CD4-positive, alpha-beta T cell treated with Interleukin-12 subunit alpha and Interleukin-12 subunit beta, for 1 hour (primary cell): ENCODE measurements around the gene HAP1.
"Not testable (repeated sequence)": the region's sequence is repeated elsewhere in the genome, so short reads cannot be mapped to it uniquely, and the experiment has no call there.

Experiments
- DNase-seq: peaks from one replicate; pipeline ENCODE4 v3.0.0-alpha.2; 2020

HAP1 gene

DNA sequence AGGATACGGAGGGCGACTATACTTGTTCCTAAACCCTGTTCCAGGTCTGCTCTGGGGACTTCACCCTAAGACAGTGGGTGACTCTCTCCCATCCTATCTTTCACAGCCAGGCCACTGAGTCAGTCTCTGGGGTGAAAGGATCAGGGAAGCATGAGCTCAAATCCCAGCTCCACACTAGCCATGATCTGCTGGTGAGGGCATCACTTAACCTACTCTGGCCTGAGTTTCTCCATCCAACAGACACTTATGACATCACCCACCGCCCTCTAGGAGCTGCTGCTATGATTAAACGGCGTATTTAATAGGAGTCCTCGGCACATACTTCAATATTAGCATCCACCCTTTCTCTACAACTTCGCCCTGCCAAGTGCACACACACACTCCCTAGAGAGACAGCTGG, 12.2 kb downstream of the HAP1 start:
- no peak for DNase-seq

DNA sequence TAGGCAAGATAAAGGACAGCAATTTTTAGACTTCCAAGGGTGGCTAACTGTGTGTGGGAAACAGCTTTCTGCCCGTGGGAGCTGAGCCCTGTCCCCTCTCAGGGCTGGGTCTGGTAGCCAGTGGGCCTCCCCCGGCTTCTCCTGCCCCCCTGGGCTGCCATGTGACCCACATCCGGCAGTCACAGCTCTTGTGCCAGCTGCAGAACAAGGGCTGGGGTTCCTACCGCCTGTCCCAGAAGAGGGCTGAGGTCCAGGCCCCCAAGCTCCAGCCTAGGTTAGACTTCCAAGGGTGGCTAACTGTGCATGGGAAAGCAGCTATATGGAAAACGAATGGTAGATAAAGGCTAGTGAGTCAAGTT, 16.2 kb downstream of the HAP1 start:
- no peak for DNase-seq

DNA sequence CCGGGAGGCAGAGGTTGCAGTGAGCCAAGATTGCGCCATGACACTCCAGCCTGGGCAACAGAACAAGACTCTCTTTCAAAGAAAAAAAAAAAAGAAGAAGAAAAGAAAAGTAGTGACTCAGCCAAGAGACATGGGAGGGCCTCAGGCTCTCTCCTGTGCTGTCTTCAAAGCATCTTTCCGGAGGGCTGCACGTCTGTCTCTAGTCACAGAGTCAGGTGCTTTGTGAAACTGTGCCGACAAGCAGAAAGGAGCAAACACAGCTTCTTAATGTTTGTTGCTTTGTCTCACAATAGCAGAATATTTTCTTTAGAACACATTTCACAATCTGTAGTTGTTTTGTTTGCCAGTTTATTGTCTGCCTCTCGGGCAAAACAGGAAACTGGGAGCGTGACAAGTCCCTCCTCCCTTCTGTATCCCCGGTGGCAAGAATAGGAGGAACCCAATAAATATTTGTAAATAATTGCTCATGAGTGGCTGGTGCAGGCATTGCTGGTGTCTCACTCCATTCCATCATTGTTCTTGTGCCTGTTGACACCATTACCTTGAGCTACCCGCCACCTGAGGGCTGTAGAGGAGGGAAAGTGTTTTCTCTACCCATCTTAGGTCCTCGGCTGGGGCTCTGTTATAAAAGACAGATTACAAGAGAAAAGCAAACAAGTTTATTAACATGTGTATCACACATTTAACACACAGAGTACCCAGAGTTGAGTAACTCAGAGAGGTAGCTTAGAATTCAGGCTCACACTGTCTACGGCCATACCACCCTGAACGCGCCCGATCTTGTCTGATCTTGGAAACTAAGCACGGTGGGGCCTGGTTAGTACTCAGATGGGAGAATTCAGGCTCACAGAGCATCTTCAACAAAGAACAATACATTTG, 16.8 kb downstream of the HAP1 start:
- peak; percentile 7 for DNase-seq

DNA sequence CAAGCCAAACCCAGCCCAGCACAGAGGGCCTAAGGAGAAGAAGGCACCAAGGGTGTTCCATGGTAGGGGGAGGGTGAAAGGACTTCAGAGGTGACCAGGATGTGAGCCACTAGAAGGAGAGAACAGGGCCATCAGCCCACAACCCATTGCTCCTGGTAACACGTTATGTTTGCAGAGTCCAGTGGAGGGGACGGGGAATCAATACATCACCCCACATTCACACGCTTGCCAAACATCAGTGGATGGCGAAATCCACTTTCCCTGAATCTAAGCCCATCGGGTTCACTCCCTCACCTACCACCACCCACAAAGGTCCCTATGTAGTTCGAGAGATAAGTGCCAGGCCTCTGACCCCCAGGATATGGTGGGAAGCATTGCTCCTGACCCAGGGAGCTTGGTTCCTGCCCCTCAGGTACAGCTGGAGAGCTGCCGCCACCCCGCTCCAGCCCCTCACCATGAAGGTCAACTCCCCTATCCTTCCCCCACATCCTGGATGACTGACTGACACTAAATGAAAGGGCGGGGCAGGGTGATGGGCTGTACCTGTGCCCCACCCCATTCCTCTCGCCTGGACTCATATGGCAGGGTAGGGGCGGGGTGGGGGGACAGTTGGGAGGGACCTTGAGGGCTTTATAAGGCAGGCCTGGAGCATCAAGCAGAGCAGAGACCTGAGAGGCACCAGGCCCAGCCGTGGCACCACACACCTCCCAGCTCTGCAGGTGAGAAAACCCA, 22.6 kb downstream of the HAP1 start, which contains the start of gene GAST:
GAST (plus strand) TSS at position 663 of the 732 bp plus-strand sequence. CDS start 3,106 bp downstream, outside the sequence.
- DNase-seq, result no peak

DNA sequence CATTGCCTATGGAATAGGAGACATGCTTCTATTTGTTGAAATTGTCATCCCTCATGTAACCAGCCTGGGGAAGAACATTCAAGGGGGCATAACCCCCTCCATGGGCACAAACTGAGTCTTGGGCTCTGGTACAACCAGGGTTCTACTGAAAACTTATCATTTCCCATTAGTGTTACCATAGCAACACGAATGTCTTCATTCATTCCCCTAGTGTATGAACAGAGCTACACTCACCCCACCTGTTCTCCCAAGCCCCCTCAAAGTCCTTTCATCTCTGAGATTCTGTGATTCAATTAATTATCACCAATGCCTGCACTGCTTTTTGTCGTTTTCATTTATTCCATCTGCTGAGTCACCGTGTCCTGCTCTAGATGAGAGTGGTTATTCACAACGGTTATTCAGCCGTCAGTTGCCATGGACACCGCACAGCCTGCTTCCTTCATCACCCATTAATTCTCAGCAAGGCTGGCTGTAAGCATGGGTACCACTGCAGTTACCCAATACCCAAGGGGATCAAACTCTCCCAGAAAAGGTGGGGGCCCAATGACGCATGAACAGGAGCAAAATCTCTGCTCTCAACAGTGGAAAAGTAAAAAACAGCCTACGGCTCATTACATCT, 23.9 kb downstream of the HAP1 start:
- no peak for DNase-seq

DNA sequence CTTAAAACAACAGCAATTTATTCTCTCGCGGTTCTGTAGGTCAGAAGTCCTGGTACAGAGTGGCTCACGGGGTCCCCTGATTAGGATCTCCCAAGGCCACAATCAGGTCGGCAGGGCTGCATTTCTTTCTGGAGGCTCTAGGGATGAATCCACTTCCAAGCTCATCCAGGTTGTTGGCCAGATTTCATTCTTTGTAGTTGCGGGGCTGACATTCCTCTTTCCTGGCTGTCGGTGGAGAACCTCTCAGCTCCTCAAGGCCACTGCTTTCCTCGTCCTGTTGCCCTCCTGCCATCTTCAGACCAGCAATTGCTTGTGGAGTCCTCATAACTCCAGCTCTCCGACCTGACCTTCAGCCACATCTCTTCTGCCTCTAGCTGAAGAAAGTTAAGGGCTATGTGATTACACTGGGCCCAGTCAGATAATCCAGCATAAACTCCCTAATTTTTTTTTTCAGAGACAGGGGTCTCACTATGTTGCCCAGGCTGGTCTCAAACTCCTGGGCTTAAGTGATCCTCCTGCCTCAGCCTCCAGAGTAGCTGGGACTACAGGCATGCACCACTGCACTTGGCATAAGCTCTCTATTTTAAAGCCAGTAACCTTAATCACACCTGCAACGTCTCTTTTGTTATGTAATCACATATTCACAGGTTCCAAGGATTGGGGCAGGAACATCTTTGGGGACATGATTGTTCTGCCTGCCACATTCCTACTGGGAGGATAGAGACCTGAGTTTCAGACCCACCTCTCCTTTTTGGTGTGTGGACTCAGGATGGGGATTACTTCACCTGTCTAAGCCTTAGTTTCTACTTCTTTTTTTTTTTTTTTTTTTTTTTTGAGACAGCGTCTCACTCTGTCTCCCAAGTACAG, 26.4 kb downstream of the HAP1 start:
- DNase-seq, result no peak

DNA sequence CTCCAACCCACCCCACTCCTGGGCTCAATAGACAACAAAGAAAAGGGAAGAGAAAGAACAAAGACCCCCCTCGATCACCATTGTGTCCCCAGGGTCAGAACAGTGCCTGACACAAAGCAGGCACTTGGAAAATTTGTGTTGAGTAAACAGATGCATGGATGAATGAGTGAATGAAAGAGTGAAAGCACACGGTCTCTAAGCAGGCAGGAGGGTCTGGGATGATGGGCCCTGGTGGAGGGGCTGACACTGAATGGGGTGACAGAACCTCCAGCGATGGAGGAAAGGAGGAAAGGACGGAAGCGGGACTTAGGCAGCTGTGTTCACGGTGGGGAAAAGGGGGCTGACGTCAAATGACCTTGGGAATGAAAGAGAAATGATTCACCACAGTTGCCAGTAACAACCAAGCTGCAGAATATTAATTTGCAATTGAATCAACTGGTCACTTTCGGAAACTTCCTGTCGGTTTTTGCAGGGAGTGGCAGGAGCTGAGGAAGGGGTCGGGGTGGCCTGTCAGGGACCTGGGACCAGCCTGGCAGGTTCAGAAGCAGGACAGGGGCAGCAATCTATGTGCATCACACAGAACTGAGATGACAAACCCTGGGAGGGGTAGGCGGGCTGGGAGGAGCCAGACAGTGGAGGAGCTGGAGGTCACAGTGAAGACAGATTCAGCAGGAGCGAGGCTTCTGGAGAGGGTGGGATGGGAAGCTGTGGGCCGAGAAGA, 29.0 kb downstream of the HAP1 start:
- DNase-seq, result no peak

DNA sequence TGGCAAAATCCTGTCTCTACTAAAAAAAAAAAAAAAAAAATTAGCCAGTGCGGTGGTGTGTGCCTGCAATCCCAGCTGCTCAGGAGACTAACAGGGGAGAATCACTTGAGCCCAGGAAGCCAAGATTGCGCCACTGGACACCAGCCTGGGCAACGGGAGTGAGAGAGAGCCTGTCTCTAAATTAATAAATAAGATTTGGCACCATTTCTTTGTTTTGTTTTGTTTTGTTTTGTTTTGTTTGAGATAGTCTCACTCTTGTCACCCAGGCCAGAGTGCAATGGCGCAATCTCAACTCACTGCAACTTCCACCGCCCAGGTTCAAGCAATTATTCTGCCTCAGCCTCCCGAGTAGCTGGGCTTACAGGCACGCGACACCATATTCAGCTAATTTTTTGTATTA, 31.7 kb downstream of the HAP1 start:
- no peak for DNase-seq

DNA sequence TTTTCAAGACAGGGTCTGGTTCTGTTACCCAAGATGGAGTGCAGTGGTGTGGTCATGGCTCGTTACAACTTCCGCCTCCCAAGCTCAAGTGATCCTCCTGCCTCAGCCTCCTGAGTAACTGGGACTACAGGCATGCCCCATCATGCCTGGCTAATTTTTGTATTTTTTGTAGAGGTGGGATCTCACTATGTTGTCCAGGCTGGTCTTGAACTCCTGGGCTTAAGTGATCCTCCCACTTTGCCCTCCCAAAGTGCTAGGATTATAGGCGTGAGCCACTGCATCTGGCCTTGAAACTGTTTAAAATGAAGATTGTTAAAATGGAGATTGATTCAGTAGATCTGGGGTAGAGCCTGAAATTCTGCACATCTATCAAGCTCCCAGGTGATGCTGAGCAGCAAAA, 33.6 kb downstream of the HAP1 start:
- not testable (repeated sequence) for DNase-seq

DNA sequence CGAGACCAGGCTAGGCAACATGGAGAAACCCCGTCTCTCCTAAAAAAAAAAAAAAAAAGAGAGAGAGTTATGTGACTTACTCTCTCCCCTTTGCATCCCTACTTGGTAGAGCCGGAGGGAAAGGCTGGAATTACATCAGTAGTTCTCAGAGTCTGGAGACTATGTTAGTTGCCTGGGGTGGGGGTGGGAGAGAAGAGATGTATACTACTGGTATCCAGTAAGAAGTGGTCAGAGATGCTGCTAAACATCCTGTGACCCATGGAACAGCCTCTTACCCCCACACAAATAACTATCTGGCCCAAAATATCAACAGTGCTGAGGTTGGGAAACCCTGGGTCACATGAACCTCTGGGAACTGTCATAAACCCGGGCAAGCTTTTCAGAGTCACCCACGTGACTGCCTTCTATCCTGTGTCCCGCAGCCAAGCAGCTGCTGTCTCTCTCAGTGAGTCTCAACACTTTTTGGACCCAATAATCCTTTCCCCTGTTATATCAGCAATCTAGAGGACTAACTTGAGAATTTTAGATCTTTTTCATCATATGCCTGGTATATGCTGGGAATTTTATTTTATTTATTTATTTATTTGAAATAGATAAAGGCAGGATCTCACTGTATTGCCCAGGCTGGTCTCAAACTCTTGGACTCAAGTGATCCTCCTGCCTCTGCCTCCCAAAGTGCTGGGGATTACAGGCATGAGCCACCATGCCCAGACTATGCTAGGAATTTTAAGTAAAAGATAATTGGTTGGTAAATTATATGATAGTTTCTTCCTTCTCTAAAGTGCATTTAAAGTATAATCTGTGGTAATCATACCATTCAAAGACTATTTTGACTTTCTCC, 37.1 kb downstream of the HAP1 start:
- DNase-seq, result no peak

DNA sequence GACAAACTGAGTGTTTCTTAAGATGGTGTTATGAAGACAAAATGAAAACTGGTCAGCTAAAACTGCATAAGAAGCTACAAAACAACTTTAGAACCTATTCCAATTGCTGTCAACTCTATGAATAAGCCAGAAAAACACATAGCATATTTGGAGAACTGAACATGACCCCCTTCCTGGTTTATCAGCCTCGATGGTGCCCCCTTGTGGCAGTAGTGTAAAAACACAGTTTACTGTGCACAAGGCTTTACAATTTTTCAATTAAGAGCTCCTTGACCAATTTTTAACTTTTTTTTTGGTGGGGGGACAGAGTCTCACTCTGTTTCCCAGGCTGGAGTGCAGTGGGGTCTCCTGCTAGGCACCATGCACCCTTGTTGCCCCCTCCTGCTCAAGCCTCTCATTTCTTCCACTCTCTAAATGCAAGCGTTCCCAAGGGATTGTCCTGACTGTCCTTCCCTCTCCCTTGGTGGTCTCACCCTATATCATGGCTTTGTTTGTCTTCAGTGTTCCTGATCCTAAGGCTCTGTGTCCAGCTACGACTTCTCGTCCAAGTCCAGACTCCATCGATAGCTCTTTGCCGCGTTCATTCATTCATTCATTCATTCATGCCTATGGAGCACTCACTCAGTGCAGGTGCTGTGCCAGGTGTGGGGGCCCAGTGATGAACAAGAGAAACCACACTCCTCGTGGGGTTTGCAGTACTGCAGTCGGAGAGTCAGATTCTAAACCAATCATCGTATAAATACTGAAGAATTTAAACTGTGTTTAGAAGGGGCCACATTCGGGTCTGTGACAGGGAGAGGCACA, 38.3 kb downstream of the HAP1 start:
- DNase-seq, result peak; percentile 81

DNA sequence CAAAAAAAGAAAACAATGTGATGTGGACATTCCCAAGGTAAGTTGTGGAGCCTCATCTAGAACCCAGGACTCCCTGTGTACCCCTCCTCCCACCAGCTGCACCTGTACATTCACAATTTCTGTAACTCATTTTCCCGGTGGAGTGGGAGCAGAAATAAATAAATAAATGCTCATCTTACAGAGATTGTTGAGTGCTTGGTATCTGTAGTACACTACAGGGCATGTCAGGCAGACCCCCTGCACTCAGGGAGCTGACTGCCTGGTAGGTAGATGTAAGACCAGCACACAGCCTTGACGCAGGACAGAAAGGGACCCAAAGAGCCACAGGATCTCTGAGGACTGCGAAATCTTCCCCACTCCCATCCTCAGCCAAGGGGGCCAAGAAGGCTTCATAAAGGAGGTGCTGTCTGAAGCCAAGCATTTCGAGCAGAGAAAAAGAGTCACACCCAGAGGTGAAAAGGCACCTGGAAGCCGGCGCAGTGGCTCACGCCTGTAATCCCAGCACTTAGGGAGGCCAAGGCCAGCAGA, 39.2 kb downstream of the HAP1 start:
- DNase-seq, result peak; percentile 13

DNA sequence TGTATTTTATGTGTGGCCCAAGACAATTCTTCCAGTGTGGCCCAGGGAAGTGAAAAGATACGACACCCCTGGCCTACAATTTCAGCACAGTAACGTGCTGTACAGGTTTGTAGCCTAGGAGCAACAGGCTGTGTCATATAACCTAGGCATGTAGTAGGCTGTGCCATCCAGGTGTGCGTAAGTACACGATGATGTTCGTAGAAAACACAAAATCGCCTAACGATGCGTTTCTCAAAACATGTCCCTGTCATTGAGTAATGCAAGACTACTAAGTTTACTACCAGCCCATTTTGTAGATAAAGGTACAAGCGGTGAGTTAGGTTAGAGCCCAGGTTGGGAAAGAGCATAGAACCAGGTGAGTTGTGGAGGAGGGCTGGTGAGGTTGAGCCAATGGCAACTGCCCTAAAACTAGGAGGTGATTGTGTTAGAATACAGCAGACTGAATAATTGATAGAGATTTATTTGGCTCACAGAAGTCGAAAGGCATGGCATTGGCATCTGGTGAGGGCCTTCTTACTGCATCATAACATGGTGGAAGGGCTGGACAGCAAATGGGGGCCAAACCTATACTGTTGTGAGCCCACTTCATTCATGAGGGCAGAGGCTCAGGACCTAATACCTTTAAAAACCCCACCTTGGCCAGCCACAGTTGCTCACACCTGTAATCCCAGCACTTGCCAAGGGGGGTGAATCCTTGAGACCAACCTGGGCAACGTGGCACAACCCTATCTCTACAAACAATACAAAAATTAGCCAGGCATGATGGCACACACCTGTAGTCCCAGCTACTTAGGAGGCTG, 41.5 kb downstream of the HAP1 start:
- peak; percentile 41 for DNase-seq

DNA sequence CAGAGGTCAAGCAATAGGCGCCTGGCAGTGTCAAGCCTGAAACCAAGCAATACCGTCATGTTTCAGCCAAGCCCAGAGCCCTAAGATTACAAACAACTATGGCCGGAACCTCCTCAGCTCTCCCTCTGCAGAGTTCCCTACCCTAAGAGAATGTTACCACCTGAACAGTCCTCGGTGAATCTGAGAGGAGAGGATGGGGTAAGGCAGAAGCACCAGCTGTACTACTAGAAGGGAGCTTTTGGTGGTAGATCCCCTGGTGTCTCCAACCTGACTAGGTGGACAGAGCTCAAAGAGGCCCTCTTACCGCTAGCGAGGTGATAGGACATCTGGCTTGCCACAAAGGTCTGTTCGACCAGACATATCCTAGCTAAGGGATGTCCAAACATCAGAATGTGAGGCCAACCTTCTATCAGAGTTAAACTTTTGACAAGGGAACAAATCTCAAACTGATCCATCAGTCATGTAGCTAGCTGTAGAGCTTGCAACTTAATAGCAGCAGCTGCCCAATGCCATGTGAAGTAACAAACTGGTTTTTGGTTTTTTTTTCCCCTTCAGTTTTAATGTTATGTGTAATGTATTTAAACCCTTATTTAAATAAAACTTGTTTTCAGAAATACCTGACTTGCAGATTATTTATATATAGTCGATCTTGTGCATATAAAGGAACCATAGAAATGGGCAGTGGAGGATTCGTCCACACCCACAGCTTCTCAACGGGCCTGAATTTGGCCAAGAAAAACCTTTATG, 43.2 kb downstream of the HAP1 start:
- DNase-seq, result peak; percentile 31

DNA sequence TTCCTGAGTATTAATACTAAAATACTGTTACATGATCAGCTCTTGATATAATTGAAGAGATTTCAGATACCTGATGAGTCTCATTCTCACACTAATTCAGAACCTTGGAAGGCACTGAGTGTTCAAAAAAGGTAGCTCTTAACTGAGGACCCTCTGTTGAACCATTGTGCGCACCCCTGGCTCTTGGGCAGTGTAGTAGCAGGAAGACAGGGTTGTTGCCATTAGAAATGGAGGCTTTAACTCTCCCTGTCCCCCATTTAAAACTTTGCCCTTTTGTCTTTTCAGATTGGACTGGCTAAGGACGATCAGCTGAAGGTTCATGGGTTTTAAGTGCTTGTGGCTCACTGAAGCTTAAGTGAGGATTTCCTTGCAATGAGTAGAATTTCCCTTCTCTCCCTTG, 43.9 kb downstream of the HAP1 start:
- DNase-seq, result peak; percentile 7

DNA sequence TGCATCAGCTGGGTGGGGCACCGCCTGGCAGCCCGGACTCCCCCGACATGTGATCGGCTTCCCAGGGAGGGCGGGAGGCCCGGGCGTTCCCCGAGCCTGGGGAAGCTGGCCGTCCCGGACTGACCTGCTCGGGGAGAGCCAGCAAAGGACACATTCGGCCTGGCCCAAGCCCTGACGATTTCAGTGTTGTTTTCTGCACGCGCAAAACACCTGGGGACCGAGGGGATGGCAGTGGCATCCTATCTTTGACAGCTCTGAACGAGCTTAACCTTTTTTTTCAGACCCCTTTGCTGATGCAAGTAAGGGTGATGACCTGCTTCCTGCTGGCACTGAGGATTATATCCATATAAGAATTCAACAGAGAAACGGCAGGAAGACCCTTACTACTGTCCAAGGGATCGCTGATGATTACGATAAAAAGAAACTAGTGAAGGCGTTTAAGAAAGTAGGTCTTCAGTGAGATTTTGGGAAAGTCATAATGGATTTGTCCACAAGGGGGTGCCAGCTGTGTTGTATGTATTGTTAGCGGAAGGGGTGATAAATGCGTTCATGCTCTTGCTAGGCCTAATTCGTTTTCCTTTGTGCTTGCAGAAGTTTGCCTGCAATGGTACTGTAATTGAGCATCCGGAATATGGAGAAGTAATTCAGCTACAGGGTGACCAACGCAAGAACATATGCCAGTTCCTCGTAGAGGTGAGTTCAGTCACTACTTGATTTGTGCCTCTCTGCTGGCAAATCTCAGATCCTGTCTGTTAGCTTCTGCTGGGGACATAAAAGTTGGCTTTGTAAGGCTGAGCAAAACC, 44.7 kb downstream of the HAP1 start:
- peak; percentile 76 for DNase-seq
